Measurements from ENCODE around the gene DLG2.

- TF ChIP-seq CTCF (IDR thresholded peaks at IDR 0.05; ENCODE audit: low read length), result no peak
- no peak for TF ChIP-seq EZH2 (optimal IDR thresholded peaks at IDR 0.05; ENCODE audit: low read depth, low read length)
These were observed 658.0 kb downstream of the DLG2 start for GRCh38 chr11:84969103-84969502.

All from MM.1S (cell line).